Neural cell (in vitro differentiated cells): ENCODE data around the gene ARF1. TPM values are rescaled to one million over a fixed set of nuclear protein-coding genes. Genes with fewer than 3 reads are reported as not detected.
A peak's percentile ranks its signal among the peaks of the same experiment; 100 is the strongest.

Source experiments
- H2AFZ ChIP-seq: fragments of 200-600, 300-800 bp; sonication (generic), shearing (Covaris generic); 2 replicates; pipeline ENCODE4 v1.6.0; 2014; ENCODE audit warnings: low read depth, mild to moderate bottlenecking, antibody characterized with exemption, low read length, moderate library complexity
- H3F3A ChIP-seq: fragments of 200-600 bp; shearing (Covaris generic); 2 replicates; pipeline ENCODE4 v1.6.1; 2016; ENCODE audit warnings: mild to moderate bottlenecking, moderate library complexity, mixed read lengths, antibody characterized with exemption, low read length; ENCODE audit not compliant: insufficient read depth, poor library complexity, severe bottlenecking
- H3K27ac ChIP-seq: fragments of 200-600, 300-800 bp; sonication (generic), shearing (Covaris generic); 2 replicates; pipeline ENCODE4 v1.5.1; 2014; ENCODE audit warnings: mild to moderate bottlenecking, low read length, moderate library complexity
- H3K27me3 ChIP-seq: fragments of 300-800, 200-600 bp; sonication (generic), shearing (Covaris generic); 2 replicates; pipeline ENCODE4 v1.6.0; 2014; ENCODE audit warnings: mild to moderate bottlenecking, low read depth, low read length, moderate library complexity; ENCODE audit not compliant: insufficient read depth
- H3K36me3 ChIP-seq: fragments of 300-800, 200-600 bp; sonication (generic), shearing (Covaris generic); 2 replicates; pipeline ENCODE4 v1.5.1; 2014; ENCODE audit warnings: mild to moderate bottlenecking, antibody characterized with exemption, low read length, moderate library complexity; ENCODE audit not compliant: insufficient read depth
- H3K4me2 ChIP-seq: fragments of 300-800, 200-600 bp; sonication (generic), shearing (Covaris generic); 2 replicates; pipeline ENCODE4 v1.6.0; 2014; ENCODE audit warnings: mild to moderate bottlenecking, low read length
- H3K4me3 ChIP-seq: fragments of 300-800, 200-600 bp; sonication (generic), shearing (Covaris generic); 2 replicates; pipeline ENCODE4 v1.5.1; 2014; ENCODE audit warnings: mild to moderate bottlenecking, low read length, moderate library complexity
- H3K79me2 ChIP-seq: fragments of 200-600 bp; shearing (Covaris generic); replicated peaks from 2 replicates; pipeline ENCODE4 v1.6.0; 2014; ENCODE audit warnings: mild to moderate bottlenecking, low read length, moderate library complexity; ENCODE audit not compliant: insufficient read depth
- H3K9ac ChIP-seq: fragments of 300-800, 200-600 bp; sonication (generic), shearing (Covaris generic); 2 replicates; pipeline ENCODE4 v1.6.1; 2016; ENCODE audit warnings: mild to moderate bottlenecking, low read length, mixed read lengths
- H3K9me2 ChIP-seq: fragments of 200-600 bp; shearing (Covaris generic); 2 replicates; pipeline ENCODE4 v1.6.1; 2016; ENCODE audit warnings: mild to moderate bottlenecking, low read length, mixed read lengths; ENCODE audit not compliant: insufficient read depth
- H3K9me3 ChIP-seq: fragments of 200-600, 300-800 bp; sonication (generic), shearing (Covaris generic); 2 replicates; pipeline ENCODE4 v1.6.1; 2016; ENCODE audit warnings: mild to moderate bottlenecking, mixed run types, low read length, moderate library complexity, mixed read lengths
- H4K20me1 ChIP-seq: fragments of 200-600 bp; shearing (Covaris generic); 2 replicates; pipeline ENCODE4 v1.6.1; 2016; ENCODE audit warnings: mild to moderate bottlenecking, mixed run types; ENCODE audit not compliant: insufficient read depth
- CTCF ChIP-seq: fragments of 450-650 bp; IDR thresholded peaks from 2 replicates; pipeline ENCODE4 v1.5.1; 2014; ENCODE audit warnings: antibody characterized with exemption, mild to moderate bottlenecking, moderate library complexity; ENCODE audit not compliant: poor library complexity, severe bottlenecking
- EP300 ChIP-seq: fragments of 450-650 bp; conservative IDR thresholded peaks from 2 replicates; pipeline ENCODE4 v1.6.1; 2014; ENCODE audit warnings: antibody characterized with exemption, mild to moderate bottlenecking, moderate library complexity; ENCODE audit not compliant: poor library complexity, severe bottlenecking
- EZH2 ChIP-seq: fragments of 200-600, 300-800 bp; shearing (Covaris generic), sonication (generic); IDR thresholded peaks from 2 replicates; pipeline ENCODE4 v1.6.1; 2014; ENCODE audit warnings: antibody characterized with exemption, low read length, borderline replicate concordance, mild to moderate bottlenecking; ENCODE audit not compliant: insufficient read depth, poor library complexity, severe bottlenecking
- MXI1 ChIP-seq: fragments of 450-650 bp; conservative IDR thresholded peaks from 2 replicates; pipeline ENCODE4 v1.6.1; 2014; ENCODE audit warnings: antibody characterized with exemption, mild to moderate bottlenecking; ENCODE audit not compliant: poor library complexity, severe bottlenecking
- POLR2AphosphoS5 ChIP-seq: IDR thresholded peaks from 2 replicates; pipeline ENCODE4 v1.6.1; 2012
- RAD21 ChIP-seq: fragments of 450-650 bp; conservative IDR thresholded peaks from 2 replicates; pipeline ENCODE4 v1.6.1; 2014; ENCODE audit warnings: antibody characterized with exemption, mild to moderate bottlenecking, moderate library complexity
- SMC3 ChIP-seq: fragments of 450-650 bp; conservative IDR thresholded peaks from 2 replicates; pipeline ENCODE4 v1.6.1; 2014; ENCODE audit warnings: antibody characterized with exemption, mild to moderate bottlenecking, moderate library complexity; ENCODE audit not compliant: poor library complexity
- TAF1 ChIP-seq: IDR thresholded peaks from 2 replicates; pipeline ENCODE4 v1.6.1; 2012; ENCODE audit warnings: low read depth
- polyA plus RNA-seq: library from polyadenylated mRNA; depleted of rRNA; stranded (reverse); fragments of >200 nt; gene quantifications from 2 replicates; pipeline ENCODE4 v1.2.3, GENCODE V29; 2014
- TF ChIP-seq, protein P1 (sequence below): IDR thresholded peaks from 2 replicates; pipeline ENCODE4 v1.6.1; 2012; ENCODE audit warnings: borderline replicate concordance

The ARF1 gene
- polyA plus RNA-seq, 1 donor from 2014 or later: 168 TPM

GRCh38 chr1:228058172-228058948 is 24.1 kb upstream of the ARF1 start:
- Histone ChIP-seq H3K4me2 (no peak overlapping the region), H3K27me3 (peaks cover 66% of the 10 kb centered on the region), H3K4me3 (no peak overlapping the region), H3K27ac (no peak overlapping the region), H4K20me1 (no peaks in the 10 kb centered on the region), H3F3A (no peaks in the 10 kb centered on the region), H3K36me3 (no peaks in the 10 kb centered on the region), H2AFZ (no peak overlapping the region), H3K79me2 (no peaks in the 10 kb centered on the region), H3K9me3 (peaks cover 9% of the 10 kb centered on the region), H3K9ac (no peak overlapping the region), H3K9me2 (no peaks in the 10 kb centered on the region)
- TF ChIP-seq TAF1: no peak
- no peak for TF ChIP-seq RAD21
- TF ChIP-seq EZH2: no peak
- TF ChIP-seq SMC3: no peak
- TF ChIP-seq CTCF: no peak
- no peak for TF ChIP-seq POLR2AphosphoS5
- no peak for TF ChIP-seq EP300
- TF ChIP-seq, protein P1, sequence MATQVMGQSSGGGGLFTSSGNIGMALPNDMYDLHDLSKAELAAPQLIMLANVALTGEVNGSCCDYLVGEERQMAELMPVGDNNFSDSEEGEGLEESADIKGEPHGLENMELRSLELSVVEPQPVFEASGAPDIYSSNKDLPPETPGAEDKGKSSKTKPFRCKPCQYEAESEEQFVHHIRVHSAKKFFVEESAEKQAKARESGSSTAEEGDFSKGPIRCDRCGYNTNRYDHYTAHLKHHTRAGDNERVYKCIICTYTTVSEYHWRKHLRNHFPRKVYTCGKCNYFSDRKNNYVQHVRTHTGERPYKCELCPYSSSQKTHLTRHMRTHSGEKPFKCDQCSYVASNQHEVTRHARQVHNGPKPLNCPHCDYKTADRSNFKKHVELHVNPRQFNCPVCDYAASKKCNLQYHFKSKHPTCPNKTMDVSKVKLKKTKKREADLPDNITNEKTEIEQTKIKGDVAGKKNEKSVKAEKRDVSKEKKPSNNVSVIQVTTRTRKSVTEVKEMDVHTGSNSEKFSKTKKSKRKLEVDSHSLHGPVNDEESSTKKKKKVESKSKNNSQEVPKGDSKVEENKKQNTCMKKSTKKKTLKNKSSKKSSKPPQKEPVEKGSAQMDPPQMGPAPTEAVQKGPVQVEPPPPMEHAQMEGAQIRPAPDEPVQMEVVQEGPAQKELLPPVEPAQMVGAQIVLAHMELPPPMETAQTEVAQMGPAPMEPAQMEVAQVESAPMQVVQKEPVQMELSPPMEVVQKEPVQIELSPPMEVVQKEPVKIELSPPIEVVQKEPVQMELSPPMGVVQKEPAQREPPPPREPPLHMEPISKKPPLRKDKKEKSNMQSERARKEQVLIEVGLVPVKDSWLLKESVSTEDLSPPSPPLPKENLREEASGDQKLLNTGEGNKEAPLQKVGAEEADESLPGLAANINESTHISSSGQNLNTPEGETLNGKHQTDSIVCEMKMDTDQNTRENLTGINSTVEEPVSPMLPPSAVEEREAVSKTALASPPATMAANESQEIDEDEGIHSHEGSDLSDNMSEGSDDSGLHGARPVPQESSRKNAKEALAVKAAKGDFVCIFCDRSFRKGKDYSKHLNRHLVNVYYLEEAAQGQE: no peak
- no peak for TF ChIP-seq MXI1

DNA sequence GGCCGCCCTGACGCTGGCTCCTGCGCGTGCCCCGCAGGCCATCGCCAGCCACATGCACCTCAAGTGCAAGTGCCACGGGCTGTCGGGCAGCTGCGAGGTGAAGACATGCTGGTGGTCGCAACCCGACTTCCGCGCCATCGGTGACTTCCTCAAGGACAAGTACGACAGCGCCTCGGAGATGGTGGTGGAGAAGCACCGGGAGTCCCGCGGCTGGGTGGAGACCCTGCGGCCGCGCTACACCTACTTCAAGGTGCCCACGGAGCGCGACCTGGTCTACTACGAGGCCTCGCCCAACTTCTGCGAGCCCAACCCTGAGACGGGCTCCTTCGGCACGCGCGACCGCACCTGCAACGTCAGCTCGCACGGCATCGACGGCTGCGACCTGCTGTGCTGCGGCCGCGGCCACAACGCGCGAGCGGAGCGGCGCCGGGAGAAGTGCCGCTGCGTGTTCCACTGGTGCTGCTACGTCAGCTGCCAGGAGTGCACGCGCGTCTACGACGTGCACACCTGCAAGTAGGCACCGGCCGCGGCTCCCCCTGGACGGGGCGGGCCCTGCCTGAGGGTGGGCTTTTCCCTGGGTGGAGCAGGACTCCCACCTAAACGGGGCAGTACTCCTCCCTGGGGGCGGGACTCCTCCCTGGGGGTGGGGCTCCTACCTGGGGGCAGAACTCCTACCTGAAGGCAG is 23.4 kb upstream of the ARF1 start:
- H3F3A ChIP-seq: no peaks in the 10 kb centered on the region
- TF ChIP-seq EZH2 (no peak), MXI1 (no peak), POLR2AphosphoS5 (no peak), RAD21 (no peak), EP300 (no peak)
- TF ChIP-seq, protein P1: no peak
- no peaks in the 10 kb centered on the region for H4K20me1 ChIP-seq
- no peaks in the 10 kb centered on the region for H3K79me2 ChIP-seq
- peak overlapping the region; percentile 44 for H3K4me3 ChIP-seq
- no peaks in the 10 kb centered on the region for H3K9me2 ChIP-seq
- peaks cover 66% of the 10 kb centered on the region for H3K27me3 ChIP-seq
- no peaks in the 10 kb centered on the region for H3K36me3 ChIP-seq
- H3K9ac ChIP-seq: no peak overlapping the region
- H3K4me2 ChIP-seq: no peak overlapping the region
- H2AFZ ChIP-seq: no peak overlapping the region
- H3K27ac ChIP-seq: no peak overlapping the region
- H3K9me3 ChIP-seq: peaks cover 9% of the 10 kb centered on the region
